ENCODE data around the gene BMAL2.

The BMAL2 gene

DNA sequence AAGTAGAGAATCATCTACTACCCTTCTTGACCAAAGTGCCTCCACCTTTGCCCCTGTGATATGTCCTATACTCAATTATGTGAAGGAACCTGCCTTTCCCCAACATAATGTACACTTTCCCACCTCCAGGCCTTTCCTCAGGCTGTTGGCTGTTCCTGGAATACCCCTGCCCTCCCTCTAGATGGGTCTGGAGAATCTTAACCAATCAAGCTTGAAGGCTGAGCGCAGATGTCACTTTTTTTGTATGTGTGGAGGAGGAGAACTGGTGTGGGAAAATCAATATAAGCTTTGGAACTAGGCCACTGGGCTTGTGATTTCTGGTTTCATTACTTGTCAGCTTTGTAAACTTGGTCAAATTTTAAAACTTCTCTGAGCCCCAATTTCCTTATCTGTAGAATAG lies 4.7 kb downstream of the BMAL2 start:
- no peaks in the 10 kb centered on the region for H3K9me3 ChIP-seq (ENCODE audit: control insufficient read depth, low read length)
- 100% methylated on average over 1 of the region's 1 CpG for WGBS, 2 experiments (ENCODE audit: insufficient coverage in 2 of 2)
- H3K27ac ChIP-seq (ENCODE audit: low read depth, low read length, severe bottlenecking) = no peak overlapping the region
- H3K4me1 ChIP-seq (ENCODE audit: control insufficient read depth, insufficient read depth, low read length, poor library complexity, severe bottlenecking) = no peaks in the 10 kb centered on the region
- H3K4me3 ChIP-seq (ENCODE audit: extremely low read depth, insufficient read depth, low read length, poor library complexity, severe bottlenecking) = no peak overlapping the region
- H3K36me3 ChIP-seq (ENCODE audit: control insufficient read depth, insufficient read depth, low read length) = no peaks in the 10 kb centered on the region

DNA sequence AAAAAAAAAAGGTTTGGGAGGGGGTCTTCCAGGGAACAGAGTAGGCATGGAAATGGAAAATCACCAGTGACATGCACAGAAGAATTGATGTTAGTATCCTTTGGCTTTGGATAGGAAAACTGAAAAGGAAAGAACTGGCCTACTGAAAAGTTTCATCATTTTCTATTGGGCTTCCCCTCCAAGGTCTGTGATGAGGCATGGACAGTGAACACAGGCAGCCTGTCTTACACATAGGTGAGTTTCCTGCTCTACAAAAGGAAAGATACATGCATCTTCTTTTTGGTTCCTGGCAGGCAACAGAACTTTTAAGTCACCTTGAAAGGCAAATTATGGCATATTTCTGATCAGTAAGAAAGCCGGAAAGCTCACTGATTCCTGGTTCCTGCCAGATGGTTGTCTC lies 5.8 kb downstream of the BMAL2 start:
- H3K27ac ChIP-seq (ENCODE audit: low read depth, low read length, severe bottlenecking) = no peak overlapping the region
- 100% methylated on average over 1 of the region's 1 CpG; no CpG with 5 or more reads in 1 of the 2 experiments for WGBS, 2 experiments (ENCODE audit: insufficient coverage in 2 of 2)
- H3K9me3 ChIP-seq (ENCODE audit: control insufficient read depth, low read length) = no peaks in the 10 kb centered on the region
- H3K4me3 ChIP-seq (ENCODE audit: extremely low read depth, insufficient read depth, low read length, poor library complexity, severe bottlenecking) = no peak overlapping the region
- peaks cover under 1% of the 10 kb centered on the region for H3K4me1 ChIP-seq (ENCODE audit: control insufficient read depth, insufficient read depth, low read length, poor library complexity, severe bottlenecking)
- no peaks in the 10 kb centered on the region for H3K36me3 ChIP-seq (ENCODE audit: control insufficient read depth, insufficient read depth, low read length)

DNA sequence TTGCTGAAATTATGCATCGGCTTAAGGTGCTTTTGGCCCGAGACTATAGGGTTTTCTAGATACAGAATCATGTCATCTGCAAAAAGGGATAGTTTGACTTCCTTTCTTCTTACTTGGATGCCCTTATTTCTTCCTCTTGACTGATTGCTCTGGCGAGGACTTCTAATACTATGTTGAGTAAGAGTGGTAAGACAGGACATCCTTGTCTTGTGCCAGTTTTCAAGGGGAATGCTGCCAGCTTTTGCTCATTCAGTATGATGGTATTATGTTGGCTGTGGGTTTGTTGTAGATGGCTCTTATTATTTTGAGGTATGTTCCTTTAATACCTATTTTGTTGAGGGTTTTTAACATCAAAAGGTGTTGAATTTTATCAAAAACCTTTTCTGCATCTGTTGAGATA lies 8.3 kb downstream of the BMAL2 start:
- peaks cover 5% of the 10 kb centered on the region for H3K4me1 ChIP-seq (ENCODE audit: control insufficient read depth, insufficient read depth, low read length, poor library complexity, severe bottlenecking)
- no peak overlapping the region for H3K4me3 ChIP-seq (ENCODE audit: extremely low read depth, insufficient read depth, low read length, poor library complexity, severe bottlenecking)
- no peak overlapping the region for H3K27ac ChIP-seq (ENCODE audit: low read depth, low read length, severe bottlenecking)
- H3K9me3 ChIP-seq (ENCODE audit: control insufficient read depth, low read length) = no peaks in the 10 kb centered on the region
- no peaks in the 10 kb centered on the region for H3K36me3 ChIP-seq (ENCODE audit: control insufficient read depth, insufficient read depth, low read length)
- WGBS, 2 experiments (ENCODE audit: insufficient coverage in 2 of 2) = 84% methylated on average over 2 of the region's 3 CpGs; no CpG with 5 or more reads in 1 of the 2 experiments

DNA sequence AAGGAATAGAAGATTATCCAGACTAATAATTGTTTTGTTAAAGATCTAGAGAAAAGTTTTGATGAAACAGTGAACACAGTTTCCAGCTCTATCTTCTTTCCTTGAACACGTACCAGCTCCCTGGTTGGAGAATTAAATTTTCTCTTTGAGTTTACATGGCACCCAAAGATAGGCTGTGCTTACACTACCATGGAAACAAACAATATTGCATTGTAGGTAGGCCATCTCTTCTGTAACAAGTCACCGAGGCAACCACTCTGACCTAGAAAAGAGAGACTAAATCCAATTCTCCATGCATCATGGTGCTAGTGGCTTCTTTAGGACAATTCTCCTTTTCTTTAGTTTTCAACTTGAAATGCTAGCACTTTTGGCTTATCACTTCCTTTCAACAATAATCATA lies 9.9 kb downstream of the BMAL2 start:
- Histone ChIP-seq H3K4me1 (ENCODE audit: control insufficient read depth, insufficient read depth, low read length, poor library complexity, severe bottlenecking) (peaks cover 5% of the 10 kb centered on the region), H3K36me3 (ENCODE audit: control insufficient read depth, insufficient read depth, low read length) (no peaks in the 10 kb centered on the region), H3K9me3 (ENCODE audit: control insufficient read depth, low read length) (no peaks in the 10 kb centered on the region), H3K27ac (ENCODE audit: low read depth, low read length, severe bottlenecking) (no peak overlapping the region), H3K4me3 (ENCODE audit: extremely low read depth, insufficient read depth, low read length, poor library complexity, severe bottlenecking) (no peak overlapping the region)
- 86 to 91% methylated on average over 1 of the region's 2 CpGs for WGBS, 2 experiments (ENCODE audit: insufficient coverage in 2 of 2)

DNA sequence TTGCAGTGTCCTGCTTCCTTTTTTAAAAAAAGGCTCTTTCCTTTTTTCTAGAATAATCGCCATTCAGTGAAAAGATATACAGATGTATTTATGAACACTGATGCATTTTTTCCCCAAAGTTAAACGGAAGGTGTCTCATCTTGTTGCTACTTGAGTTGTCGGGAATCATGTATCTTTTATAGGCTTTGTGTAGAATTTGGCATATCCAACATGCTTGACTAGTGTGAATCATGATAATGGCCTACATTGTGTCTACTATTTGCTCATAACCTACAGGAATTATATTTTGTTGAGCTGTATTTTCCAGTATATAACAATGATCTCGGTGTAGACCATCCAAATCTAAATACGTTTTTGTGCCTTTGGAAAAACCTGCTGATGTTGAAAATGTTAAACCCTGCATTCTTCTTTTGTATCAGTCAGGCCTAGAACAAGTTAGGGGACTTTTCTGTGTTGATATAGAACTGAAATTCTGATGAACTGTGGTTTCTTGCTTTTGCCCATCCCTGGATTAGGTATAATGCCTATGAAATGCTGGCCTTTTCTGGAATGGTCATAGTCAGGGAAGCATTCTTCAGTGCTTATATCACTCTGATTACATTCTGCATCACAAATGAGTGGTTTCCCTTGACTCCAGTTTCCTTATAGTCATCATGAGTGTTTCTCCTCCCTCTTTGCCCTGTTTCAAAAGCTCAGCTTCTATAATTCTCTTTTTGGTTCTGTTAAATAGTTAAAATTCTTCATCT lies 10.8 kb downstream of the BMAL2 start:
- Histone ChIP-seq H3K4me1 (ENCODE audit: control insufficient read depth, insufficient read depth, low read length, poor library complexity, severe bottlenecking) (peaks cover 5% of the 10 kb centered on the region), H3K36me3 (ENCODE audit: control insufficient read depth, insufficient read depth, low read length) (no peaks in the 10 kb centered on the region), H3K27ac (ENCODE audit: low read depth, low read length, severe bottlenecking) (no peak overlapping the region), H3K9me3 (ENCODE audit: control insufficient read depth, low read length) (no peaks in the 10 kb centered on the region), H3K4me3 (ENCODE audit: extremely low read depth, insufficient read depth, low read length, poor library complexity, severe bottlenecking) (no peak overlapping the region)
- 89% methylated on average over 2 of the region's 5 CpGs; no CpG with 5 or more reads in 1 of the 2 experiments for WGBS, 2 experiments (ENCODE audit: insufficient coverage in 2 of 2)

DNA sequence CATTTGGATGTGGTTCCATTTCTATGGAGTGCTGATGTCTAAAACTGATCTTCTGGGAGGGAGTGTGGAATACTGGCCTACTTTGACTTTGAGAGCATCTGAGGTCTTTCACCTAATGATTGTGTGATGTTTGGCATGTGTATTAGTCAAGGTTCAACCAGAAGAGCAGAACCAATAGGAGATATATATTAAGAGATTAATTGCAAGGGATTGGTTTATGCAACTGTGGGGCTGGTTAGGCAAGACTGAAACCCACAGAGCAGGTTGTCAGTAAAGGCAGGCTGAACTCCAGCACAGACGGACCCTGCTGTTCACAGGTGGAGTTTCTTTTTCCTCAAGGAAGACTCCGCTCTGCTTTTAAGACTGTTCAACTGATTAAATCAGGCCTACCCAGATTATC lies 11.6 kb downstream of the BMAL2 start:
- 88 to 100% methylated on average over 2 of the region's 2 CpGs for WGBS, 2 experiments (ENCODE audit: insufficient coverage in 2 of 2)
- Histone ChIP-seq H3K4me3 (ENCODE audit: extremely low read depth, insufficient read depth, low read length, poor library complexity, severe bottlenecking) (no peak overlapping the region), H3K36me3 (ENCODE audit: control insufficient read depth, insufficient read depth, low read length) (no peaks in the 10 kb centered on the region), H3K27ac (ENCODE audit: low read depth, low read length, severe bottlenecking) (no peak overlapping the region), H3K4me1 (ENCODE audit: control insufficient read depth, insufficient read depth, low read length, poor library complexity, severe bottlenecking) (peaks cover 5% of the 10 kb centered on the region), H3K9me3 (ENCODE audit: control insufficient read depth, low read length) (no peaks in the 10 kb centered on the region)

DNA sequence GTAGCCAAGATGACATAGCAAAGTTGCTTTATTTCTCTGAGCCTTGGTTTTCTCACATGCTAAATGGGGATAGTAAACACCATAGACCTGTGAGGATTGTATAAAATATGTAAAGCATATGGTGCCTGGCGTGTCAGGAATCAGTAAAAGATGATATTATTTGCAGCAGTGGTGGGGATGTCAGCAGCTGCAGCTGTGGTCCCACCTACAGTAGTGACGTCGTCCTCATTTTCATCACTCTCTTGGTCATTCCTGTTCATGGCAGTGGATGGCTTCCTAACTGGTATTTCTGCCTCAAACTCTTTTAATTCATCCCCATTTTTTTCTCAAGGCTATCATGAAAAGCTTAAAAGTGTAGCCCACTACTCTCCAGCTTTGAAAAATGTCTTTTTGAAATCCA lies 12.1 kb downstream of the BMAL2 start:
- Histone ChIP-seq H3K36me3 (ENCODE audit: control insufficient read depth, insufficient read depth, low read length) (no peaks in the 10 kb centered on the region), H3K9me3 (ENCODE audit: control insufficient read depth, low read length) (no peaks in the 10 kb centered on the region), H3K4me1 (ENCODE audit: control insufficient read depth, insufficient read depth, low read length, poor library complexity, severe bottlenecking) (peaks cover 5% of the 10 kb centered on the region), H3K4me3 (ENCODE audit: extremely low read depth, insufficient read depth, low read length, poor library complexity, severe bottlenecking) (no peak overlapping the region), H3K27ac (ENCODE audit: low read depth, low read length, severe bottlenecking) (no peak overlapping the region)
- 73% methylated on average over 3 of the region's 3 CpGs; no CpG with 5 or more reads in 1 of the 2 experiments for WGBS, 2 experiments (ENCODE audit: insufficient coverage in 2 of 2)

DNA sequence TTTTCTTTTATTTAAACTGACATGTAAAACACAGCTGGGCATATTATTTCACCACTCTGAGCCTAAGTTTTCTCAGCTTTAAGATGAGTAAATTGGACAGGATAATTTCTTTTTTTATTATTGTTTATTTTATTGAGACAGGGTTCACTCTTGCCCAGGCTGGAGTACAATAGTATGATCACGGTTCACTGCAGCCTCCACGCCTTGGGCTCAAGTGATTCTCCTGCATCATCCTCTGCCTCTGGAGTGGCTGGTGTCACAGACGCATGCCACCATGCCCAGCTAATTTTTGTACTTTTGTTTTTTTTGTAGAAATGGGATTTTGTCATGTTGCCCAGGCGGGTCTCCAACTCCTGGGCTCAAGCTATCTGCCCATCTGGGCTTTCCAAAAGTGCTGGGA lies 12.7 kb downstream of the BMAL2 start:
- H3K9me3 ChIP-seq (ENCODE audit: control insufficient read depth, low read length) = no peaks in the 10 kb centered on the region
- 85 to 96% methylated on average over 2 of the region's 4 CpGs for WGBS, 2 experiments (ENCODE audit: insufficient coverage in 2 of 2)

DNA sequence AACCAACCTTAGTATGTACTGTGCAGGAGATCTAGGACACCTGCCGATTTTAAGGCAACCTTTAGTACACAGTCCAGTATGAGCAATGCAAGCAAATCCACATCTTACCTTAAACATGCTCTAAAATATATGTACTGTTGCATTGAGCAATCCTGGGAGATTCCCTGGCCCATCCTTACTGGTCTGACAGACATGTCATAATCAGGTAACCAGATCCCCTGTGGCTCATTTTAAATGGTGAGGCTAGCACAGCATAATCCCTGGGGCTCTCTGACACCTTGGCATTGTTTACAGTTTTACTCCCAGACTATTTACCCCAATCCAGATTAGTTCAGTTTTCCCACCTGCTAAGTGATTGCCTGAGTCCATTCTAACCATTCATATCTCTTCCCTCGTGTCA lies 15.1 kb downstream of the BMAL2 start:
- Histone ChIP-seq H3K4me3 (ENCODE audit: extremely low read depth, insufficient read depth, low read length, poor library complexity, severe bottlenecking) (no peak overlapping the region), H3K27ac (ENCODE audit: low read depth, low read length, severe bottlenecking) (no peak overlapping the region), H3K9me3 (ENCODE audit: control insufficient read depth, low read length) (no peaks in the 10 kb centered on the region), H3K4me1 (ENCODE audit: control insufficient read depth, insufficient read depth, low read length, poor library complexity, severe bottlenecking) (peaks cover 5% of the 10 kb centered on the region), H3K36me3 (ENCODE audit: control insufficient read depth, insufficient read depth, low read length) (no peaks in the 10 kb centered on the region)
- no CpG with 5 or more reads among the region's 2 CpGs for WGBS, 2 experiments (ENCODE audit: insufficient coverage in 2 of 2)

More for the DNA sequence above, 12.7 kb downstream of the BMAL2 start:
- Histone ChIP-seq H3K4me1 (ENCODE audit: control insufficient read depth, insufficient read depth, low read length, poor library complexity, severe bottlenecking) (peaks cover 5% of the 10 kb centered on the region), H3K36me3 (ENCODE audit: control insufficient read depth, insufficient read depth, low read length) (no peaks in the 10 kb centered on the region), H3K27ac (ENCODE audit: low read depth, low read length, severe bottlenecking) (no peak overlapping the region), H3K4me3 (ENCODE audit: extremely low read depth, insufficient read depth, low read length, poor library complexity, severe bottlenecking) (no peak overlapping the region)

DNA sequence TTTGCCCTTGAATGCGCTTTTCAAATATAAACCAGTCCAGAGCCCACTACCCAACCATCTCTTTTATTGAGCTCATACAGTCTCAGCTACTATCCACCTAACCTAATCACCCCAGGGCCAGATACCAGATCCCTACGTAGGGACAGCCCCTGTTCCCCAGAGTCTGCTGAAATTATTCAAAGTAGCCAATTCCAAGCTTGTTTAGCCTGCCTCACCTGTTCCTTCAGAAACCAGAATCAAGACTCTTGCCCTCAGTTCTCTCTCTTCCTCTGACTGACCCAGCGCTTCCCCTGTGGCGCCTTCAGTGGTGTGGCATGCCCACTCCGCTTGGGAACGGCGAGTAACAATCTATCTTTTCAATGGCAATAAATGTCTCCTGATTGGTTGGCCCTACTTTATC lies 18.8 kb downstream of the BMAL2 start:
- no peaks in the 10 kb centered on the region for H3K4me1 ChIP-seq (ENCODE audit: control insufficient read depth, insufficient read depth, low read length, poor library complexity, severe bottlenecking)
- no peak overlapping the region for H3K4me3 ChIP-seq (ENCODE audit: extremely low read depth, insufficient read depth, low read length, poor library complexity, severe bottlenecking)
- H3K27ac ChIP-seq (ENCODE audit: low read depth, low read length, severe bottlenecking) = no peak overlapping the region
- 90 to 96% methylated on average over 2 to 5 of the region's 7 CpGs for WGBS, 2 experiments (ENCODE audit: insufficient coverage in 2 of 2)
- no peaks in the 10 kb centered on the region for H3K9me3 ChIP-seq (ENCODE audit: control insufficient read depth, low read length)
- no peaks in the 10 kb centered on the region for H3K36me3 ChIP-seq (ENCODE audit: control insufficient read depth, insufficient read depth, low read length)

DNA sequence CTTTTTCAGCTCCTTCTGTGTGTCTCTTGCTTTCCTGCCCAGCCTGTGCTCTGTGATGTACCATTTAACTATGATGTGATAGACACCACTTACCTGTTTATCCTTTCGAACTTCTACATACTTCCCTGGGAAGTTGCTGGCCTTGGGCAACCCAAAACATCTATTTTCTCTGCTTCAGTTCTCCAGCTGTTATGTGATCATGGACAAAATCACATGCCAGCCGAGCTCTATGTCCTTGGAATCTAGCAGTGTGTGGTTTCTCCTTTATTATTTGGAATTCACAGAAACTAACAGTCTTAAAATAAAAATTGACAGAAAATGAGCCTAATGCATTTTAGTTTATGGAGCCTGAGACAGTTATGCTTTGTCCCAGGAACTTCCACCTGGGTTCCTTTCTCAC lies 22.9 kb downstream of the BMAL2 start:
- 100% methylated on average over 1 of the region's 2 CpGs; no CpG with 5 or more reads in 1 of the 2 experiments for WGBS, 2 experiments (ENCODE audit: insufficient coverage in 2 of 2)
- Histone ChIP-seq H3K4me1 (ENCODE audit: control insufficient read depth, insufficient read depth, low read length, poor library complexity, severe bottlenecking) (no peaks in the 10 kb centered on the region), H3K27ac (ENCODE audit: low read depth, low read length, severe bottlenecking) (no peak overlapping the region), H3K4me3 (ENCODE audit: extremely low read depth, insufficient read depth, low read length, poor library complexity, severe bottlenecking) (no peak overlapping the region), H3K36me3 (ENCODE audit: control insufficient read depth, insufficient read depth, low read length) (no peaks in the 10 kb centered on the region), H3K9me3 (ENCODE audit: control insufficient read depth, low read length) (no peaks in the 10 kb centered on the region)
